HepG2 (cell line): ENCODE data around the gene LRP1-AS.

Source experiments
- EP300 ChIP-seq, 3 experiments: sonication (generic) in 1 of 3; formaldehyde crosslinking in 1 of 3; IDR thresholded peaks; 2 replicates each; pipeline versions ENCODE4 v1.5.1 to v1.6.1; 2011 to 2020; ENCODE audit warnings: low read depth in 2 of 3, low read length in 2 of 3, borderline replicate concordance in 1 of 3, improper control_type of control experiment in 1 of 3, mild to moderate bottlenecking in 1 of 3, missing genetic modification reagents in 1 of 3, moderate library complexity in 1 of 3
- NFE2 ChIP-seq: sonication (generic); formaldehyde crosslinking; IDR thresholded peaks from 2 replicates; pipeline ENCODE4 v1.4.0; 2020; ENCODE audit warnings: missing genetic modification reagents
- PITX1 ChIP-seq: sonication (generic); formaldehyde crosslinking; IDR thresholded peaks from 2 replicates; pipeline ENCODE4 v1.5.1; 2020; ENCODE audit warnings: mild to moderate bottlenecking, missing genetic modification reagents
- TCF12 ChIP-seq, 2 experiments: fragments of 450-650 bp in 1 of 2; sonication (generic) in 1 of 2; formaldehyde crosslinking in 1 of 2; IDR thresholded peaks; 2 replicates each; pipeline versions ENCODE4 v1.6.1 to v1.8.0; 2017 to 2022; ENCODE audit warnings: antibody characterized with exemption in 1 of 2, mild to moderate bottlenecking in 1 of 2, missing genetic modification reagents in 1 of 2, moderate library complexity in 1 of 2
- ZFP36 ChIP-seq: fragments of 150-350 bp; IDR thresholded peaks from 2 replicates; pipeline ENCODE4 v1.6.1; 2018; ENCODE audit warnings: borderline replicate concordance, low read length, low read depth; ENCODE audit not compliant: partially characterized antibody
- TF ChIP-seq, protein P1 (sequence below): sonication (generic); formaldehyde crosslinking; IDR thresholded peaks from 2 replicates; pipeline ENCODE4 v1.4.0; 2020; ENCODE audit warnings: missing genetic modification reagents
- TF ChIP-seq, protein P2 (sequence below): IDR thresholded peaks from 2 replicates; pipeline ENCODE4 v1.6.1; 2012; ENCODE audit warnings: inconsistent platforms

DNA sequence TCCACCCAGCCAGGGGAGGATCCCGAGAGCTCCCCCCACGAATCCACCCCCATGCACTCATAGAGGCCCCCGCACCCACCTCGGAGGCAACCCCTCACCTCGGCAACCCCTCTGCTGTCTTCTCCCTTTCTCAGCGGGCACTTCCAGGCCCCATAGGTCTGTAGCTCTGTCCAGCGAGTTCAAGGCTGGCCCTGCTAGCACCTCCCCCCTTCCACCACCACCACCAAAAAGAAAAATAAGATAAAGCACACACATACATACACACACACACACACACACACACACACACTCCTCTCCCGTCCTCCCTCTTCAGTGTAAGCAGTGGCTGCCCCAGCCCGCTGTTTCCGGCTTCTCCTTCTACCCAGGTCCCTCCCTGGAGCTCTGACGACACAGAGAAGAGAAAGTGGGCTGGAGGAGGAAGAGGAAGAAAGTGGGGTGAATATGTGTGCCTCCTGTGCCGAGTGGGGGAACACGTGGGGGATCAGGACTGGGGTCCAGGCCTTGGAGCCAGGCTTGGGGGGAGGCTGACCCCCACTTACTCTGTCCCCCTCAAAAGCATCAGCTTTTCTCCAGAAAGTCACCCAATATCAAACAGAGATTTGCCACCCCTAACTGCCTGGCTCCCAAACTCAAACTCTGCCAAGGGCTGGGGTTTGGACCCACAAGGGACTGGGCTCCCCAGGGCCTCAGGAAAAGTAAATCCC lies 36.2 kb downstream of the LRP1-AS start, which contains the start of gene STAT6:
- no peak for TF ChIP-seq TCF12 (IDR thresholded peaks at IDR 0.05)
- TF ChIP-seq TCF12 (CRISPR knock-in tag; IDR thresholded peaks at IDR 0.05), result no peak
- TF ChIP-seq, protein P1, sequence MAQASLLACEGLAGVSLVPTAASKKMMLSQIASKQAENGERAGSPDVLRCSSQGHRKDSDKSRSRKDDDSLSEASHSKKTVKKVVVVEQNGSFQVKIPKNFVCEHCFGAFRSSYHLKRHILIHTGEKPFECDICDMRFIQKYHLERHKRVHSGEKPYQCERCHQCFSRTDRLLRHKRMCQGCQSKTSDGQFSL (CRISPR knock-in tag), result no peak
- TF ChIP-seq ZFP36, result no peak
- no peak; a peak in 1 of 4 replicates for TF ChIP-seq EP300 (IDR thresholded peaks at IDR 0.05; ENCODE audit: low read depth in 2 of 2, low read length in 2 of 2)
- no peak for TF ChIP-seq EP300 (CRISPR knock-in tag; IDR thresholded peaks at IDR 0.05; ENCODE audit: borderline replicate concordance)
- no peak for TF ChIP-seq NFE2 (CRISPR knock-in tag)
- TF ChIP-seq, protein P2, sequence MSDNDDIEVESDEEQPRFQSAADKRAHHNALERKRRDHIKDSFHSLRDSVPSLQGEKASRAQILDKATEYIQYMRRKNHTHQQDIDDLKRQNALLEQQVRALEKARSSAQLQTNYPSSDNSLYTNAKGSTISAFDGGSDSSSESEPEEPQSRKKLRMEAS, result no peak
- no peak for TF ChIP-seq PITX1
